OCI-LY1 (cell line): Measurements from ENCODE around the gene GGN.

Source experiments
- CTCF ChIP-seq: fragments of 200-600 bp; sonication (generic), shearing (Covaris generic); IDR thresholded peaks from 2 replicates; pipeline ENCODE4 v1.5.1; 2017; ENCODE audit warnings: mild to moderate bottlenecking, antibody characterized with exemption, low read length, moderate library complexity, mixed read lengths
- EZH2 ChIP-seq: fragments of 200-600 bp; sonication (generic), shearing (Covaris generic); IDR thresholded peaks from 2 replicates; pipeline ENCODE4 v1.8.0; 2017; ENCODE audit warnings: borderline replicate concordance, mixed run types, mild to moderate bottlenecking, antibody characterized with exemption, low read length, moderate library complexity, mixed read lengths

DNA sequence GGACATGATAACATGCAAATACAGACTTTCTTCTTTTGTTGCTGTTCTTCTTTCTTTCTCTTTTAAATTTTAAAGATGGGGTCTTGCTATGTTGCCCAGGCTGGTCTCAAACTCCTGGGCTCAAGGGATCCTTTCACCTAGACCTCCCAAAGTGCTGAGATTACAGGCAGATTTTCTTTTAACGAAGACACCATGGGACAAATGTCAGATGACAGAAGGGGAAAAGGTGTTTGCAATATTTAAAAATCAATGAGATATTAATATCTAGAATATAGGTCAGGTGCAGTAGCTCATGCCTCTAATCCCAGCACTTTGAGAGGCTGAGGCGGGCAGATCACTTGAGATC, 42.0 kb upstream of the GGN start:
- TF ChIP-seq EZH2 (no peak), CTCF (no peak)
